ENCODE measurements around the gene SMARCD2.

The SMARCD2 gene

DNA sequence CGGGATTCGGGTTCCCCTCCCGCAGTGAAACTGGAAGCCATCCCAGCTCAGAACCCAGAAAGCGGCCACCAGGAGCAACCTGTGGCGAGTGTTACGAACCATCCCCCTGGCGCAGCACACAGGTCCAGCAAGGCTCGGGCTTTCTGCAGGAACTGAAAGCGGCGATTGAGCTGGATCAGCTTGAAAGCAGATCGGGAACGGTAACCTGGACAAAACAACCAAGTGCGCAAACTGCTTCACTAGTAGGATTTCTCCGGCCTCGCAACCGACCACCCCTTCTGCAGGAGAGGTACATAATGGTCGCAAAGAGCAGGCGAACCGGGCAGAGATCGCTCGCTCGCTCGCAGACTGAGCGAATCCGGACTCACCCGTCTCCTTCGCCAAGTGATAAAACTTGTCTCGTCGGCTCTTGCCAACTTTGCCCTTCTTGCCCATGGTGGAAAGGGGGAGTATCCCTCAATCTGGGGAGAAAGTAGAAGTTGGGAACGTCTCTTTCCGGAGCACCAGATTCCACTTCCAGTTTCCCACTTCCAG, 15.9 kb downstream of the SMARCD2 start:
- H3K4me3 ChIP-seq (ENCODE audit: low read length): peak overlapping the region; percentile 88
- DNase-seq (ENCODE audit: low read depth): peak; percentile 26
- TF ChIP-seq, protein P1, sequence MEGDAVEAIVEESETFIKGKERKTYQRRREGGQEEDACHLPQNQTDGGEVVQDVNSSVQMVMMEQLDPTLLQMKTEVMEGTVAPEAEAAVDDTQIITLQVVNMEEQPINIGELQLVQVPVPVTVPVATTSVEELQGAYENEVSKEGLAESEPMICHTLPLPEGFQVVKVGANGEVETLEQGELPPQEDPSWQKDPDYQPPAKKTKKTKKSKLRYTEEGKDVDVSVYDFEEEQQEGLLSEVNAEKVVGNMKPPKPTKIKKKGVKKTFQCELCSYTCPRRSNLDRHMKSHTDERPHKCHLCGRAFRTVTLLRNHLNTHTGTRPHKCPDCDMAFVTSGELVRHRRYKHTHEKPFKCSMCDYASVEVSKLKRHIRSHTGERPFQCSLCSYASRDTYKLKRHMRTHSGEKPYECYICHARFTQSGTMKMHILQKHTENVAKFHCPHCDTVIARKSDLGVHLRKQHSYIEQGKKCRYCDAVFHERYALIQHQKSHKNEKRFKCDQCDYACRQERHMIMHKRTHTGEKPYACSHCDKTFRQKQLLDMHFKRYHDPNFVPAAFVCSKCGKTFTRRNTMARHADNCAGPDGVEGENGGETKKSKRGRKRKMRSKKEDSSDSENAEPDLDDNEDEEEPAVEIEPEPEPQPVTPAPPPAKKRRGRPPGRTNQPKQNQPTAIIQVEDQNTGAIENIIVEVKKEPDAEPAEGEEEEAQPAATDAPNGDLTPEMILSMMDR (IDR thresholded peaks at IDR 0.05; ENCODE audit: insufficient read depth, low read depth, low read length, missing control alignments): peak; percentile 16

DNA sequence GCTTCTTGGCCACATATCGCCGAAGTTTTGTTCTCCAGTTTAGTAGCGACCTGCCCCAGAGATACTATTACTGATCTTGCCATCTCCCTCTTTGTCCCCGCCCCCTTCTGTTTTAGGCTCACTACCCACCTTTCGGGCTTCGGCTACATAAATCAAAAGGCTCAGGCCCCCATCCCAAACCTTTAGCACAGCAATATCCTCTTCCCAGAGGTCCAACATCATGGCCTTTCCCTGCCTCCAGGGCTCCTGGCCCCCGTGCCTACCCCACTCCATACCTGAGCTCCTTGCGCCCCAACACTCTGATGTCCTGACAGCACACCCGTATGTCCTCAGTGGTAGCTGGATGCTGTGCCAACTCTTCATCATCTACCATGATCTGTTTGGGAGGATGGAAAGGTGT, 18.1 kb downstream of the SMARCD2 start:
- DNase-seq (ENCODE audit: low read depth): no peak
- H3K4me3 ChIP-seq (ENCODE audit: low read length): no peak overlapping the region
- TF ChIP-seq, protein P1 (IDR thresholded peaks at IDR 0.05; ENCODE audit: insufficient read depth, low read depth, low read length, missing control alignments): no peak

- TF ChIP-seq, protein P1 (IDR thresholded peaks at IDR 0.05; ENCODE audit: insufficient read depth, low read depth, low read length, missing control alignments): no peak
- DNase-seq (ENCODE audit: low read depth): no peak
- no peak overlapping the region for H3K4me3 ChIP-seq (ENCODE audit: low read length)
Observed at GRCh38 chr17:63823659-63824331, 18.7 kb downstream of the SMARCD2 start.

DNA sequence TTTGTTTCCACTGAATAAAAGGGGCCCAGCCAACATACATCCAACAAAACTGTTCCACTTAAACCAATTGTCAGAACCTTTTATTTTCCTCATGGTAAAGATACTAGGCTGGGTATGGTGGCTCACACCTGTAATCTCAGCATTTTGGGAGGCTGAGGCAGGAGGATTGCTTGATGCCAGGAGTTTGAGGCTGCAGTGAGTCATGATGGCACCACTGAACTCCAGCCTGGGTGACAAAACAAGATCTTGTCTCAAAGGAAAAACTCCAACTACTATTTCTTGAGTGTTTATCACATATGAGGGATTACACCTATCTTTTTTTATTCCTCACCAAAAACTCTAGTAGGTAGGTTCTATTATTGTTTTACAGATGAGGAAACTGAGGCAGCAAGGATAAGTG, 19.9 kb downstream of the SMARCD2 start:
- H3K4me3 ChIP-seq (ENCODE audit: low read length): no peak overlapping the region
- DNase-seq (ENCODE audit: low read depth): no peak
- TF ChIP-seq, protein P1 (IDR thresholded peaks at IDR 0.05; ENCODE audit: insufficient read depth, low read depth, low read length, missing control alignments): no peak

GRCh38 chr17:63821804-63822203, 20.7 kb downstream of the SMARCD2 start:
- TF ChIP-seq, protein P1 (IDR thresholded peaks at IDR 0.05; ENCODE audit: insufficient read depth, low read depth, low read length, missing control alignments): no peak
- no peak for DNase-seq (ENCODE audit: low read depth)
- H3K4me3 ChIP-seq (ENCODE audit: low read length): no peak overlapping the region

GRCh38 chr17:63820963-63821561, 21.4 kb downstream of the SMARCD2 start:
- H3K4me3 ChIP-seq (ENCODE audit: low read length): no peak overlapping the region

More at GRCh38 chr17:63820963-63821561, 21.4 kb downstream of the SMARCD2 start:
- no peak for DNase-seq (ENCODE audit: low read depth)
- TF ChIP-seq, protein P1 (IDR thresholded peaks at IDR 0.05; ENCODE audit: insufficient read depth, low read depth, low read length, missing control alignments): no peak
